Hepatocyte (in vitro differentiated cells): ENCODE results near the gene MUC21. TPM values are rescaled to one million over a fixed set of nuclear protein-coding genes. Genes with fewer than 3 reads are reported as not detected.

ENCODE experiments used
- DNase-seq: peaks from one replicate; pipeline ENCODE4 v3.0.0-alpha.2; 2016; ENCODE audit warnings: low spot score
- H2AFZ ChIP-seq: fragments of 200-600 bp; sonication (generic); 2 replicates; pipeline ENCODE4 v1.6.0; 2016; ENCODE audit warnings: antibody characterized with exemption, mild to moderate bottlenecking
- H3K27ac ChIP-seq: fragments of 200-600 bp; sonication (generic); 2 replicates; pipeline ENCODE4 v1.5.1; 2016; ENCODE audit warnings: mild to moderate bottlenecking
- H3K27me3 ChIP-seq: fragments of 200-600 bp; sonication (generic); 2 replicates; pipeline ENCODE4 v1.6.1; 2016
- H3K36me3 ChIP-seq: fragments of 200-600 bp; sonication (generic); replicated peaks from 2 replicates; pipeline ENCODE4 v1.5.1; 2016; ENCODE audit warnings: low read depth; ENCODE audit not compliant: insufficient read depth
- H3K4me1 ChIP-seq: fragments of 200-600 bp; sonication (generic); 2 replicates; pipeline ENCODE4 v1.5.1; 2016; ENCODE audit warnings: mild to moderate bottlenecking, moderate library complexity; ENCODE audit not compliant: insufficient read depth
- H3K4me2 ChIP-seq: fragments of 200-600 bp; sonication (generic); 2 replicates; pipeline ENCODE4 v1.6.0; 2016
- H3K4me3 ChIP-seq: fragments of 200-600 bp; sonication (generic); 2 replicates; pipeline ENCODE4 v1.5.1; 2016; ENCODE audit warnings: mild to moderate bottlenecking
- H3K79me2 ChIP-seq: fragments of 200-600 bp; sonication (generic); 2 replicates; pipeline ENCODE4 v1.6.0; 2017; ENCODE audit warnings: mild to moderate bottlenecking
- H3K9me2 ChIP-seq: fragments of 200-600 bp; sonication (generic); replicated peaks from 2 replicates; pipeline ENCODE4 v1.6.0; 2017; ENCODE audit warnings: mild to moderate bottlenecking; ENCODE audit not compliant: insufficient read depth
- H3K9me3 ChIP-seq: fragments of 200-600 bp; sonication (generic); 2 replicates; pipeline ENCODE4 v1.5.1; 2016; ENCODE audit warnings: low read depth, mild to moderate bottlenecking
- H4K20me1 ChIP-seq: fragments of 200-600 bp; sonication (generic); 2 replicates; pipeline ENCODE4 v1.6.0; 2016; ENCODE audit warnings: mild to moderate bottlenecking; ENCODE audit not compliant: insufficient read depth, poor library complexity, severe bottlenecking
- CTCF ChIP-seq: fragments of 200-600 bp; sonication (generic); IDR thresholded peaks from 2 replicates; pipeline ENCODE4 v1.5.1; 2016; ENCODE audit warnings: antibody characterized with exemption, mild to moderate bottlenecking; ENCODE audit not compliant: poor library complexity
- EZH2 ChIP-seq: fragments of 200-600 bp; sonication (generic); IDR thresholded peaks from 2 replicates; pipeline ENCODE4 v1.6.1; 2016; ENCODE audit warnings: antibody characterized with exemption, mild to moderate bottlenecking, borderline replicate concordance
- EZH2phosphoT487 ChIP-seq: fragments of 200-600 bp; sonication (generic); IDR thresholded peaks from one replicate; pipeline ENCODE4 v1.6.1; 2018; ENCODE audit warnings: antibody characterized with exemption, mild to moderate bottlenecking, low read depth, moderate library complexity; ENCODE audit not compliant: unreplicated experiment, severe bottlenecking
- WGBS: methylation state at CpG from one replicate; pipeline ENCODE4 v1.1.6; 2016; ENCODE audit warnings: low lambda C conversion rate; ENCODE audit errors: missing lambda C conversion rate; 5-methylcytosine and 5-hydroxymethylcytosine counted together
- polyA plus RNA-seq: library from polyadenylated mRNA; unstranded; fragments of >200 nt; fragmentation: Nextera tagmentation; extraction: Ambion mirVana; gene quantifications from 2 replicates; pipeline ENCODE4 v1.2.1, GENCODE V29; 2016
- total RNA-seq: library from RNA; depleted of rRNA; stranded (reverse); fragments of >200 nt; gene quantifications from 2 replicates; pipeline ENCODE4 v1.2.3, GENCODE V29; 2014

Gene MUC21
- total and polyA plus RNA-seq, 2 experiments from 2014 or later = not detected

DNA sequence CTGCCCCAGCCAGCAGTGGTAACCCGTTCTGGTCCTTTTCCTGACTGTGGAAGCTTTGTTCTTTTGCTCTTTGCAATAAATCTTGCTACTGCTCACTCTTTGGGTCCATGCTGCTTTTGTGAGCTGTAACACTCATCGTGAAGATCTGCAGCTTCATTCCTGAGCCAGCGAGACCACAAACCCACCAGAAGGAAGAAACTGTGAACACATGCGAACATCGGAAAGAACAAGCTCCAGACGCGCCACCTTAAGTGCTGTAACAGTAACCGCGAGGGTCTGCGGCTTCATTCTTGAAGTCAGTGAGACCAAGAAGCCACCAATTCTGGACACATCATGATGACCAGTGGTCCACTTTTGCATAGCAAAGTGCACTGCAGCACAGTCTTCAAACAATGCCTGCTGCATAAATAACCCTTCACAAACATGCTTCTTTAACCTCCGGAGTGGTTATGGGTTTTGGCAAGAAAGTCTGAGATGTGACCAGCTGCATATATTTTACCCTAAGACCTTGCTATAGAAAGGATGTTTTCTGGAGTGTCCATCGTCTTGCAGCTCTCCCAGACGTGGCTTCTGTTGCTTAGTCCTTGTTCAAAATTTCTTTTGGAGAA, 17.9 kb downstream of the MUC21 start:
- Histone ChIP-seq H3K36me3 (no peaks in the 10 kb centered on the region), H3K4me2 (no peak overlapping the region), H3K4me1 (no peaks in the 10 kb centered on the region), H3K4me3 (no peak overlapping the region), H3K9me2 (no peaks in the 10 kb centered on the region), H2AFZ (no peak overlapping the region), H3K79me2 (no peaks in the 10 kb centered on the region), H3K27ac (no peak overlapping the region), H3K9me3 (no peaks in the 10 kb centered on the region), H3K27me3 (no peaks in the 10 kb centered on the region), H4K20me1 (no peaks in the 10 kb centered on the region)
- 81% methylated on average over 13 of the region's 13 CpGs for WGBS
- DNase-seq = no peak
- no peak for TF ChIP-seq CTCF

DNA sequence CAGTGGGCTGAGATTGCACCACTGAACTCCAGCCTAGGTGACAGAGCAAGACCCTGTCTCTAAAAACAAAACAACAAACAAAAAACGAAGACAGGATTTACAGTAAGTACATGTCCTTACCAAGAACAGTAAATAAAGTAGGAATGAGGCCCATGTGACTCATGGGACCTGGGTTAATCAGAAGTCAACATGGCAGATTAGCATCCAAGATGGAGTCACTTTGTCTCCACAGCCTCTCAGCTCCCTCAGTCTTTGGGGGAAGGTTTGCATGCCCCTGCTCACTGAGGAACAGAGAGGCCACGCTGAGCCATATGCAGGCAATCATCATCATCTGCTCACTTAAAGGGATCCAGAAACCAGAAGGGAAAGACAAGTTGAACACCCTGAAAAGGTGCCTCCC, 19.0 kb downstream of the MUC21 start:
- H3K4me2 ChIP-seq = no peak overlapping the region
- H3K27me3 ChIP-seq = no peaks in the 10 kb centered on the region
- DNase-seq = no peak
- TF ChIP-seq EZH2 (no peak), EZH2phosphoT487 (no peak), CTCF (no peak)
- H3K4me1 ChIP-seq = no peaks in the 10 kb centered on the region
- H2AFZ ChIP-seq = no peak overlapping the region
- H3K79me2 ChIP-seq = no peaks in the 10 kb centered on the region
- no peaks in the 10 kb centered on the region for H3K36me3 ChIP-seq
- no peaks in the 10 kb centered on the region for H4K20me1 ChIP-seq
- no peak overlapping the region for H3K27ac ChIP-seq
- H3K9me3 ChIP-seq = no peaks in the 10 kb centered on the region
- no peak overlapping the region for H3K4me3 ChIP-seq
- no peaks in the 10 kb centered on the region for H3K9me2 ChIP-seq
- 67% methylated on average over 2 of the region's 2 CpGs for WGBS

GRCh38 chr6:31004794-31005193, 21.3 kb downstream of the MUC21 start:
- Histone ChIP-seq H3K36me3 (no peaks in the 10 kb centered on the region), H3K27me3 (no peaks in the 10 kb centered on the region), H3K9me3 (no peaks in the 10 kb centered on the region), H3K79me2 (no peaks in the 10 kb centered on the region), H3K4me2 (no peak overlapping the region), H3K4me3 (no peak overlapping the region), H3K4me1 (peaks cover 5% of the 10 kb centered on the region), H2AFZ (no peak overlapping the region), H3K27ac (no peak overlapping the region), H4K20me1 (no peaks in the 10 kb centered on the region), H3K9me2 (no peaks in the 10 kb centered on the region)
- 76% methylated on average over 4 of the region's 4 CpGs for WGBS
- no peak for DNase-seq
- no peak for TF ChIP-seq EZH2phosphoT487
- no peak for TF ChIP-seq CTCF
- TF ChIP-seq EZH2 = no peak
